GM13976 (cell line): ENCODE data around the gene ATAD3A.

Source experiments
- DNase-seq: peaks from one replicate; pipeline ENCODE4 v3.0.0; 2012; ENCODE audit warnings: low spot score
- in situ Hi-C: fragments of 300-500 bp; cut with MboI; formaldehyde crosslinking; loops from one replicate; pipeline ENCODE4 v1.12.0; 2022; ENCODE audit warnings: low sequenced_read_pairs, mixed read lengths, inconsistent platforms; ENCODE audit not compliant: unreplicated experiment
- TF ChIP-seq, protein P1 (sequence below): IDR thresholded peaks from 2 replicates; pipeline ENCODE4 v1.5.1; 2012; ENCODE audit warnings: borderline replicate concordance, mild to moderate bottlenecking; ENCODE audit not compliant: insufficient read depth; ENCODE audit errors: extremely low read depth, missing control alignments, control extremely low read depth

ATAD3A gene

DNA sequence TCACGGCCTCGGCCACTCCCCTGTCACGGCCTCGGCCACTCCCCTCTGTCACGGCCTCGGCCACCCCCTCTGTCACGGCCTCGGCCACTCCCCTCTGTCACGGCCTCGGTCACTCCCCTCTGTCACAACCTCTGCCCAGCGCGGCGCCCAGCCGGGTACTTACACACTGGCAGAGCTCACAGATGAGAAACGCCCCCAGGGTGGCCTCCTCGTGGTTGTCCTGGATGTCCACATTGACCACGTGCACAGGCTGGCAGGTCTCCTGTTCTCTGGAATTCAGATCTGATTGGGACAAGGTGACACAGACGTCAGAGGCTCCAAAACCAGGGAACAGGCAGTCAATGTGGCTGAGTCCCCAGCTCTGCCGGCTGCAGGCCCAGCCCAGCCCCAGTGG lies 31.7 kb downstream of the ATAD3A start:
- DNase-seq = no peak
- TF ChIP-seq, protein P1, sequence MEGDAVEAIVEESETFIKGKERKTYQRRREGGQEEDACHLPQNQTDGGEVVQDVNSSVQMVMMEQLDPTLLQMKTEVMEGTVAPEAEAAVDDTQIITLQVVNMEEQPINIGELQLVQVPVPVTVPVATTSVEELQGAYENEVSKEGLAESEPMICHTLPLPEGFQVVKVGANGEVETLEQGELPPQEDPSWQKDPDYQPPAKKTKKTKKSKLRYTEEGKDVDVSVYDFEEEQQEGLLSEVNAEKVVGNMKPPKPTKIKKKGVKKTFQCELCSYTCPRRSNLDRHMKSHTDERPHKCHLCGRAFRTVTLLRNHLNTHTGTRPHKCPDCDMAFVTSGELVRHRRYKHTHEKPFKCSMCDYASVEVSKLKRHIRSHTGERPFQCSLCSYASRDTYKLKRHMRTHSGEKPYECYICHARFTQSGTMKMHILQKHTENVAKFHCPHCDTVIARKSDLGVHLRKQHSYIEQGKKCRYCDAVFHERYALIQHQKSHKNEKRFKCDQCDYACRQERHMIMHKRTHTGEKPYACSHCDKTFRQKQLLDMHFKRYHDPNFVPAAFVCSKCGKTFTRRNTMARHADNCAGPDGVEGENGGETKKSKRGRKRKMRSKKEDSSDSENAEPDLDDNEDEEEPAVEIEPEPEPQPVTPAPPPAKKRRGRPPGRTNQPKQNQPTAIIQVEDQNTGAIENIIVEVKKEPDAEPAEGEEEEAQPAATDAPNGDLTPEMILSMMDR = no peak
- in situ Hi-C loops = no loop called here

GRCh38 chr1:1544544-1544943 lies 32.6 kb downstream of the ATAD3A start:
- DNase-seq = no peak
- TF ChIP-seq, protein P1 = no peak
- in situ Hi-C loops = no loop called here

GRCh38 chr1:1545946-1546737 lies 34.2 kb downstream of the ATAD3A start:
- in situ Hi-C loops = no loop called here
- no peak for DNase-seq
- TF ChIP-seq, protein P1 = no peak

DNA sequence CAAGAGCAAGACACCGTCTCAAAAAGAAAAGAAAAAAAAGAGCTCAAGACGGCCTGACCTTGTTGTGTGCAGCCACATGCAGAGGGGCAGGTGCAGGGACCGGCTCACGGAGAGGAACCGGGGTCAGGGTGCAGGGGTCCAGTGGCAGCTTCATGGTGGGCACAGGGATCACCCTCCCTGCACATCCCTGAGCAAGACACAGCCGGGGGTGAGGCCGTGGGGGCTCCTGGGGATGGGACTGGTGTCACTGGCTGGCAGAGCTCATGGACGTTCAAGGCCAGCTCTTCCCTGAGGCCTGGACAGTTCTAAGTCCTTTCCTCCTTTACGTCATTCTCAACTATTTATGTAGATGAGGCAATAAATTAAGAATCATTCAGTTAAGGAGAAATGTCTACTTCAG lies 35.0 kb downstream of the ATAD3A start:
- in situ Hi-C loops = no loop called here
- TF ChIP-seq, protein P1 = no peak
- no peak for DNase-seq

GRCh38 chr1:1547476-1547875 lies 35.5 kb downstream of the ATAD3A start:
- DNase-seq = no peak
- TF ChIP-seq, protein P1 = no peak
- in situ Hi-C loops = no loop called here

- in situ Hi-C loops = no loop called here
- DNase-seq = no peak
- TF ChIP-seq, protein P1 = no peak
Measured at GRCh38 chr1:1548591-1548990, 36.6 kb downstream of the ATAD3A start.
